ENCODE measurements around the gene PRXL2A.

PRXL2A gene

DNA sequence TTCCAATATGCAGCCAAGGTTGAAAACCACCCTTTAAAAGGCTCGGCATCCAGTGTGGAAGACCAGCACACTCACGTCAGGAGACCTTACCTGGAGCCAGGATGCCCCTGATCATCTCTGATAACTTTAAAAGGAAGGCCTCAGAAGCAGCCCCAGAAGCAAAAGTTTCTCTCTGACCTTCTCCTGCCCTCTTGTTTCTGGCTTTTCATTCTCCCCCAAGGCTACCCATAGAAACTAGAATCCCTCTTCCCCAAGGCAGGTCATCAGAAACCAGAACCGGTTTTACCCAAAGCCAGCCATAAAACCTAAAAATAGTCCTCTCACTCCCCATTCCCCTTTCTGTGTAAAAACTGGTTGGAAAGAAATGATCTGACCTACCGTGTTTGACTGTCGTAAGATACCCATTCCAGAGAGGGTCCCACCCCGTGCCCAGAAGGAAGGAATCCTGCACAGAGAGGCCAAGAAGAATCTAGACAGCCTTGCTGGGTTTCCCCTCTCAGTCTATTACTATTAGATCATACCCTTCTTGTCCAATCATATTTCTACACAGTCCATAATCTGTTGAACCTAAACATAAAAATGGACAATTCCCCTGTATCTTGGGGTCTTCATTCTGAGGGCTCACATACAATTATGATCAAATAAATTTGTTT lies 28.2 kb downstream of the PRXL2A start:
- no peak for ATAC-seq
- no peak for TF ChIP-seq ZC3H10 (CRISPR knock-in tag; IDR thresholded peaks at IDR 0.05)
- no peak for TF ChIP-seq TOX (CRISPR knock-in tag; IDR thresholded peaks at IDR 0.05; ENCODE audit: borderline replicate concordance)
- TF ChIP-seq, protein P1, sequence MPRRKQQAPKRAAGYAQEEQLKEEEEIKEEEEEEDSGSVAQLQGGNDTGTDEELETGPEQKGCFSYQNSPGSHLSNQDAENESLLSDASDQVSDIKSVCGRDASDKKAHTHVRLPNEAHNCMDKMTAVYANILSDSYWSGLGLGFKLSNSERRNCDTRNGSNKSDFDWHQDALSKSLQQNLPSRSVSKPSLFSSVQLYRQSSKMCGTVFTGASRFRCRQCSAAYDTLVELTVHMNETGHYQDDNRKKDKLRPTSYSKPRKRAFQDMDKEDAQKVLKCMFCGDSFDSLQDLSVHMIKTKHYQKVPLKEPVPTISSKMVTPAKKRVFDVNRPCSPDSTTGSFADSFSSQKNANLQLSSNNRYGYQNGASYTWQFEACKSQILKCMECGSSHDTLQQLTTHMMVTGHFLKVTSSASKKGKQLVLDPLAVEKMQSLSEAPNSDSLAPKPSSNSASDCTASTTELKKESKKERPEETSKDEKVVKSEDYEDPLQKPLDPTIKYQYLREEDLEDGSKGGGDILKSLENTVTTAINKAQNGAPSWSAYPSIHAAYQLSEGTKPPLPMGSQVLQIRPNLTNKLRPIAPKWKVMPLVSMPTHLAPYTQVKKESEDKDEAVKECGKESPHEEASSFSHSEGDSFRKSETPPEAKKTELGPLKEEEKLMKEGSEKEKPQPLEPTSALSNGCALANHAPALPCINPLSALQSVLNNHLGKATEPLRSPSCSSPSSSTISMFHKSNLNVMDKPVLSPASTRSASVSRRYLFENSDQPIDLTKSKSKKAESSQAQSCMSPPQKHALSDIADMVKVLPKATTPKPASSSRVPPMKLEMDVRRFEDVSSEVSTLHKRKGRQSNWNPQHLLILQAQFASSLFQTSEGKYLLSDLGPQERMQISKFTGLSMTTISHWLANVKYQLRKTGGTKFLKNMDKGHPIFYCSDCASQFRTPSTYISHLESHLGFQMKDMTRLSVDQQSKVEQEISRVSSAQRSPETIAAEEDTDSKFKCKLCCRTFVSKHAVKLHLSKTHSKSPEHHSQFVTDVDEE (CRISPR knock-in tag; IDR thresholded peaks at IDR 0.05): no peak
- TF ChIP-seq ZNF8 (CRISPR knock-in tag; IDR thresholded peaks at IDR 0.05): no peak
- no peak for TF ChIP-seq ZNF70 (CRISPR knock-in tag; IDR thresholded peaks at IDR 0.05)
- TF ChIP-seq, protein P2, sequence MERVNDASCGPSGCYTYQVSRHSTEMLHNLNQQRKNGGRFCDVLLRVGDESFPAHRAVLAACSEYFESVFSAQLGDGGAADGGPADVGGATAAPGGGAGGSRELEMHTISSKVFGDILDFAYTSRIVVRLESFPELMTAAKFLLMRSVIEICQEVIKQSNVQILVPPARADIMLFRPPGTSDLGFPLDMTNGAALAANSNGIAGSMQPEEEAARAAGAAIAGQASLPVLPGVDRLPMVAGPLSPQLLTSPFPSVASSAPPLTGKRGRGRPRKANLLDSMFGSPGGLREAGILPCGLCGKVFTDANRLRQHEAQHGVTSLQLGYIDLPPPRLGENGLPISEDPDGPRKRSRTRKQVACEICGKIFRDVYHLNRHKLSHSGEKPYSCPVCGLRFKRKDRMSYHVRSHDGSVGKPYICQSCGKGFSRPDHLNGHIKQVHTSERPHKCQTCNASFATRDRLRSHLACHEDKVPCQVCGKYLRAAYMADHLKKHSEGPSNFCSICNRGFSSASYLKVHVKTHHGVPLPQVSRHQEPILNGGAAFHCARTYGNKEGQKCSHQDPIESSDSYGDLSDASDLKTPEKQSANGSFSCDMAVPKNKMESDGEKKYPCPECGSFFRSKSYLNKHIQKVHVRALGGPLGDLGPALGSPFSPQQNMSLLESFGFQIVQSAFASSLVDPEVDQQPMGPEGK (CRISPR knock-in tag; IDR thresholded peaks at IDR 0.05; ENCODE audit: borderline replicate concordance): no peak
- TF ChIP-seq, protein P3, sequence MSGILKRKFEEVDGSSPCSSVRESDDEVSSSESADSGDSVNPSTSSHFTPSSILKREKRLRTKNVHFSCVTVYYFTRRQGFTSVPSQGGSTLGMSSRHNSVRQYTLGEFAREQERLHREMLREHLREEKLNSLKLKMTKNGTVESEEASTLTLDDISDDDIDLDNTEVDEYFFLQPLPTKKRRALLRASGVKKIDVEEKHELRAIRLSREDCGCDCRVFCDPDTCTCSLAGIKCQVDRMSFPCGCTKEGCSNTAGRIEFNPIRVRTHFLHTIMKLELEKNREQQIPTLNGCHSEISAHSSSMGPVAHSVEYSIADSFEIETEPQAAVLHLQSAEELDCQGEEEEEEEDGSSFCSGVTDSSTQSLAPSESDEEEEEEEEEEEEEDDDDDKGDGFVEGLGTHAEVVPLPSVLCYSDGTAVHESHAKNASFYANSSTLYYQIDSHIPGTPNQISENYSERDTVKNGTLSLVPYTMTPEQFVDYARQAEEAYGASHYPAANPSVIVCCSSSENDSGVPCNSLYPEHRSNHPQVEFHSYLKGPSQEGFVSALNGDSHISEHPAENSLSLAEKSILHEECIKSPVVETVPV (CRISPR knock-in tag; IDR thresholded peaks at IDR 0.05): no peak
- TF ChIP-seq, protein P4, sequence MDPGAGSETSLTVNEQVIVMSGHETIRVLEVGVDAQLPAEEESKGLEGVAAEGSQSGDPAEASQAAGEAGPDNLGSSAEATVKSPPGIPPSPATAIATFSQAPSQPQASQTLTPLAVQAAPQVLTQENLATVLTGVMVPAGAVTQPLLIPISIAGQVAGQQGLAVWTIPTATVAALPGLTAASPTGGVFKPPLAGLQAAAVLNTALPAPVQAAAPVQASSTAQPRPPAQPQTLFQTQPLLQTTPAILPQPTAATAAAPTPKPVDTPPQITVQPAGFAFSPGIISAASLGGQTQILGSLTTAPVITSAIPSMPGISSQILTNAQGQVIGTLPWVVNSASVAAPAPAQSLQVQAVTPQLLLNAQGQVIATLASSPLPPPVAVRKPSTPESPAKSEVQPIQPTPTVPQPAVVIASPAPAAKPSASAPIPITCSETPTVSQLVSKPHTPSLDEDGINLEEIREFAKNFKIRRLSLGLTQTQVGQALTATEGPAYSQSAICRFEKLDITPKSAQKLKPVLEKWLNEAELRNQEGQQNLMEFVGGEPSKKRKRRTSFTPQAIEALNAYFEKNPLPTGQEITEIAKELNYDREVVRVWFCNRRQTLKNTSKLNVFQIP (CRISPR knock-in tag; IDR thresholded peaks at IDR 0.05; ENCODE audit: borderline replicate concordance, low read depth): no peak
- no peak for TF ChIP-seq BACH2 (CRISPR knock-in tag; IDR thresholded peaks at IDR 0.05; ENCODE audit: borderline replicate concordance)
- TF ChIP-seq OSR1 (CRISPR knock-in tag; IDR thresholded peaks at IDR 0.05): no peak
- TF ChIP-seq PPARA (CRISPR knock-in tag; IDR thresholded peaks at IDR 0.05; ENCODE audit: borderline replicate concordance): no peak
- no peak for TF ChIP-seq ZNF565 (CRISPR knock-in tag; conservative IDR thresholded peaks at IDR 0.05; ENCODE audit: low read depth)
- TF ChIP-seq, protein P5, sequence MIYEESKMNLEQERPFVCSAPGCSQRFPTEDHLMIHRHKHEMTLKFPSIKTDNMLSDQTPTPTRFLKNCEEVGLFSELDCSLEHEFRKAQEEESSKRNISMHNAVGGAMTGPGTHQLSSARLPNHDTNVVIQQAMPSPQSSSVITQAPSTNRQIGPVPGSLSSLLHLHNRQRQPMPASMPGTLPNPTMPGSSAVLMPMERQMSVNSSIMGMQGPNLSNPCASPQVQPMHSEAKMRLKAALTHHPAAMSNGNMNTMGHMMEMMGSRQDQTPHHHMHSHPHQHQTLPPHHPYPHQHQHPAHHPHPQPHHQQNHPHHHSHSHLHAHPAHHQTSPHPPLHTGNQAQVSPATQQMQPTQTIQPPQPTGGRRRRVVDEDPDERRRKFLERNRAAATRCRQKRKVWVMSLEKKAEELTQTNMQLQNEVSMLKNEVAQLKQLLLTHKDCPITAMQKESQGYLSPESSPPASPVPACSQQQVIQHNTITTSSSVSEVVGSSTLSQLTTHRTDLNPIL (CRISPR knock-in tag; IDR thresholded peaks at IDR 0.05; ENCODE audit: low read depth): no peak

DNA sequence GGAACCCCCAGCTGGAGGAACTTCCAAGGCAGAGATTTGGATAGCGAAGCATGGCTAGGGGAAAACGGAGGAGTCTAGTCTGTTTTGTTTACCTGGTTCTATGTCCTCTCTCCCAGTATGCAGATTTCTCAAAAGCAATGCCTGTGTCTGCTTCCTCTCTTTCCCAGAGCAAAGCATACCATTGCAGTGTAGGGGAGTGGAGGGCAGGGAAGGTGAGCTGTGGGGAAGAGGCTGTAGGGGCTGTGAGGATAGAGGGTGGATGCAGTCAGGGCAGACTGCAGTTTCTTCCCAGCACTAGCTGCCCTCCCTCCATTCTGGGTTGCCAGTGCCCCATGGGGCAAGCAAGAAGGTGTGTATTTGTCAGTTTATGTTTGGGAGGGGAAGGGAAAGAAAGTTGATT lies 28.9 kb downstream of the PRXL2A start:
- ATAC-seq: no peak
- TF ChIP-seq OSR1 (CRISPR knock-in tag; IDR thresholded peaks at IDR 0.05): no peak
- no peak for TF ChIP-seq ZNF8 (CRISPR knock-in tag; IDR thresholded peaks at IDR 0.05)
- no peak for TF ChIP-seq ESRRG (CRISPR knock-in tag; IDR thresholded peaks at IDR 0.05)
- TF ChIP-seq, protein P5 (CRISPR knock-in tag; IDR thresholded peaks at IDR 0.05; ENCODE audit: low read depth): no peak
- no peak for TF ChIP-seq PPARA (CRISPR knock-in tag; IDR thresholded peaks at IDR 0.05; ENCODE audit: borderline replicate concordance)
- TF ChIP-seq, protein P2 (CRISPR knock-in tag; IDR thresholded peaks at IDR 0.05; ENCODE audit: borderline replicate concordance): no peak
- TF ChIP-seq GLIS3 (CRISPR knock-in tag; IDR thresholded peaks at IDR 0.05): no peak
- TF ChIP-seq, protein P3 (CRISPR knock-in tag; IDR thresholded peaks at IDR 0.05): no peak
- no peak for TF ChIP-seq CSDC2 (CRISPR knock-in tag; IDR thresholded peaks at IDR 0.05)
- TF ChIP-seq SNAI2 (CRISPR knock-in tag; IDR thresholded peaks at IDR 0.05): no peak
- no peak for TF ChIP-seq ZNF70 (CRISPR knock-in tag; IDR thresholded peaks at IDR 0.05)
- no peak for TF ChIP-seq ZFP30 (CRISPR knock-in tag; IDR thresholded peaks at IDR 0.05)
- TF ChIP-seq ARNTL (CRISPR knock-in tag; IDR thresholded peaks at IDR 0.05; ENCODE audit: borderline replicate concordance, low read depth): no peak
- TF ChIP-seq ZNF565 (CRISPR knock-in tag; conservative IDR thresholded peaks at IDR 0.05; ENCODE audit: low read depth): no peak
- TF ChIP-seq, protein P1 (CRISPR knock-in tag; IDR thresholded peaks at IDR 0.05): no peak
- TF ChIP-seq BACH2 (CRISPR knock-in tag; IDR thresholded peaks at IDR 0.05; ENCODE audit: borderline replicate concordance): no peak
- TF ChIP-seq TCF4 (CRISPR knock-in tag; IDR thresholded peaks at IDR 0.05; ENCODE audit: borderline replicate concordance): no peak
- TF ChIP-seq ZC3H10 (CRISPR knock-in tag; IDR thresholded peaks at IDR 0.05): no peak
